HG02798 (cell line): ENCODE measurements around the gene DPYSL4.

ENCODE experiments used
- ATAC-seq: cut with Tn5 transposase; IDR thresholded peaks from one replicate; pipeline ENCODE4 v1.9.1; 2021; ENCODE audit warnings: mild to moderate bottlenecking; ENCODE audit not compliant: unreplicated experiment, poor library complexity

Gene DPYSL4

DNA sequence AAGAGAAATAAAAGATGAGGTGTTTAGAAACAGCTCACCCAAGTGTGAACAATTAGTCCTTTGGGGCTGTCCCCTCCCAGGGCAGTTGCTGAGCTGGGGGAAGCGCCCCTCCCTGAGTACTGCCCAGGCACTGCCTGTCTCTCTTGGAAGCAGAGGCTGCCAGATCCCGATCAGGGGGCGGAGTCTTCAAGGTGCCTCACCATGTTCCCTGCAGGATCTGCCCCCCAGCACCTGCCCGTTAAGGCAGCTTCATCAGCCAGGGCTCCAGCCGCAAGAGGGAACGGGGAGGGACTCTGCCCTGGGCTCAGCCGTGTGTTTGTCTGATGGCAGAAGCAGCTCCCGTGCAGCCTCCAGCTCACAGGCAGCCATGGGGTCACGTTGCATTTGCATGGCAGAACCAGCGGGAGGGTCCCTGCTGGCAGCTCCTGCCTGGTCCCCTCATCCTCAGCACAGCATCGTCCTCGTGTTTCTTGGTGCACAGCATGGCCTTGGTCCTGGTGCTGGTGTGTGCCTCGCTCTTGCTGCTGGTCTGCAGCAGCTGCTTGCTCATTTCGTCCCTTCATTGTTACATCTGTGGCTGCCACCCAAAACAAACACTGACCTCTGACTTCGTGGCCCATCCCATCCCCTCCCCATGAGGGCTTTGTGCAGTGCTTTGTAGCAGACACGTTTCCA is 10.7 kb upstream of the DPYSL4 start:
- no peak for ATAC-seq

DNA sequence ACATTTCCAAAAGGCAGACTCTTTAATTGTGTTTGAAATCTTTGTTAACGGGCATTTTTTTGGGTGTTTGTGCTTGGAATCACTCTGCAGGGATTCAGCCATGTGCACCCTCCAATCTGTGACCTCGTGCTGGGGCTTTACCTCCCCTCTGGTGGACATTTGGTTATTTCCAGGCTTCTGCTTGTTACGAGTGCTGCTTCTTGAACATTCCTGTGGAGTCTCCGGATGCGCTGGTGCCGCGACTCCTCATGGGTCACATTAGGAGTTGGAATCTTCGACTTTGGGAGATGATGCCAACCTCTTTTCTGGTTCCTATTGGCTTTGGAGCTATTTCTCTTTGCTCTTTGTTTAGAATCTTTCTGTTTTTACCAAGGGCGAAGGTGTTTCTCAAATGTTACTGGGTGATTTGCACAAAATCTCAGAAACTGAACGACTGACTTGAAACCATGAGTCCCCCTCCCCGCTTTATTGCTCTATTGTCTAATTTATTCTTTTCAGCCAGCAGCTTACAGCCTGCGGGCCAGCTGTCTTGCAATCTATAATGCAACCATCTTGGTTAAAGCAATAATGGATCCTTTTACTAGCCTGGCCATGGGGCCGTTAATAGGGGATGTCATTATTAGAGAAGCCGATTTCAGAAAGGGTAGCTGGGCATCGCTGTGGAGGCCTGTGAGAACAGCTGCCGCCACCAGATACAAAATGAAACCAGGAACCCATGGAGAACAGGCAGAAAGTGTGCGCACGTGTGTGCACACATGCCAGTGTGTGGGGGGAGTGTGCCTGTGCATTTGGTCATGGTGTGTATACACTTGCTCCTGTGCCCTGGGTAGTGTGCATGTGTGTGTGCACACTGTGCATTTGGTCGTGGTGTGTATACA is 9.9 kb upstream of the DPYSL4 start:
- no peak for ATAC-seq

- ATAC-seq = no peak
These were observed 8.7 kb upstream of the DPYSL4 start for GRCh38 chr10:132178046-132178445.

GRCh38 chr10:132178672-132179545 is 7.8 kb upstream of the DPYSL4 start:
- no peak for ATAC-seq

DNA sequence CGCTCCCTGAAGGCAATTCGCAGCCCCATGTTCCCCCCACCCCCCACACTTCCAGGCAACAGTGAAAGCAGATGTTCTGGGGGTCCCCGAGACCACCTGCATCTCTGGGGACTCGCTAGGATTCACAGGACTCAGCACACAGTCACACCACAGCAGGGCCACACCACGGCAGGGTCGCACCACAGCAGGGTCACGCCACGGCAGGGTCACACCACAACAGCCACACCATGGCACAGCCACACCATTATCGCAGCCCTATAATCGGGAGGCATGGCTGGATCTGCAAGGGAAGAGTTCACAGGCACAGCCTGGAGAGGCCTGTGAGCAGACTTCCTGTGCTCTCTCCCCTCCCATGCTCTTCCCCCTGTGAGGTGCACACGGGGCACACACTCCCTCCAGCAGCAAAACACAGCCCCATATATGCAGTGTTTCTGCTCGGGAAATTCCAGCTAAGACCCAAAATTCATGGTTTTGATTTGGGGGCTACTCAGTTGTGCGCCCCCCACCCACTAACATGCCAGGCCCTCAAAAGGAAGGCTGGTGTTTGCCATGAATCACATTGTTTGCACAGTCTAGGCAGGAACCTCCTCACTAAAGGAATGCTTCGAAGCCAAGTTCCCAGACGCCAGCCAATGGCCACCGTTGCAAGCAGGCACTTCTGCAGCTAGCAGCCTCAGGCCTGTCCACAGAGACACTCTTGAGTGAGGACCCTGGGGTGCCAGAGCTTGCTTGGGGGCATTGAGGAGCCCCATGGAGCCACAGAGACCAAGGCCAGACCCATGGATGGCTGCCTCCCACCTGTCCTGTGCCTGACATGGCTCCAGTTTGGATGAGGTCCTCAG is 7.0 kb upstream of the DPYSL4 start:
- ATAC-seq = no peak

DNA sequence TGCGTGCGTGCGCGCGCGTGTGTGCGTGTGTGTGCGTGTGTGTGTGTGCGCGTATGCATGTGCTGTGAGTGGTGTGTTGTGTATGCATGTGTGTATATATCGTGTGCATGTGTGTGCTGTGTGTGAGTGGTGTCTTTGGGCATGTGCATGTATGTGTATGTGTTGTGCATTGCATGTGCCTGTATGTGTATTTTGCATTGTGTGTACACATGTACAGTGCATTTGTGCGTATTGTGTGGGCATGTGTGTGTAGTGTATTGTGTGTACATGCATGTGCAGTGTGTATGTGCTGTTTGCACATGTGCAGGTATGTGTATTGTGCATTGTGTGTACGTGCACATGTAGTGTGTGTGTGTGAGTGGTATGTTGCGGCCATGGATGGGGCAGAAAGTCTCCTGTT is 6.0 kb upstream of the DPYSL4 start:
- ATAC-seq = no peak

DNA sequence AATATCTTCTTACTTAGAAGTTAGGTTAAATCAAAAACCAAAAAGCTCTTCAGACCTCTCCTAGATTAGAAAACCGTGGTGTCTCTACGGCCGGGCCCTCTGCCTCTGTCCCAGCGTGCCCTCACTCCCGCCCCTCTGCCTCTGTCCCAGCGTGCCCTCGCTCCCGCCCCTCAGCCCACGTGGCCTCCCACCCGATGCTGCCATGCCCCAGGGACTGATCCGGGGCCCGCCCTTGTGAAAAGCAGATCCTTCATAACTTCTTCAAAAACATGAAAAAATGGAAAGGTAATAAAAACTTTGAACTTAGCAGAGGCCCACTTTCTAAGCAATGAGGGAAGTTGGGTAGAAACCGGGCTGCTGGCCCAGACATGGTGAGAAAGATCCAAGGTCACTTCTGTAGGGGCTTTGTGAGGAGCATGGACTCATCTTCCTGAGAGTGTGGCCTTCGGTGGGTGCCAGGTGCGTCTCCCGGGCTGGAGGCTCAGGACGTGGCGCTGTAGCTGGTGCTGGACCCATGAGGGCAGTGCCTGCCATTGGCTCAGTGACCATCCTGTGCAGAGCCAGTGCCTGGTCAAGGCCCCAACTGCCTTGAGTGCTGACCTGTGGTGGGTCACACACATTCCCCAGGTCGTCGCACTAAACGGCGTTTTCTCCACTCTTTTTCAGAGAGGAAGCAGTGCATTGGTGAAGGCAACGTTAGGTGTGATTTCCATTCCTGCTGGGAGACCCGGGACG is 4.9 kb upstream of the DPYSL4 start:
- no peak for ATAC-seq

DNA sequence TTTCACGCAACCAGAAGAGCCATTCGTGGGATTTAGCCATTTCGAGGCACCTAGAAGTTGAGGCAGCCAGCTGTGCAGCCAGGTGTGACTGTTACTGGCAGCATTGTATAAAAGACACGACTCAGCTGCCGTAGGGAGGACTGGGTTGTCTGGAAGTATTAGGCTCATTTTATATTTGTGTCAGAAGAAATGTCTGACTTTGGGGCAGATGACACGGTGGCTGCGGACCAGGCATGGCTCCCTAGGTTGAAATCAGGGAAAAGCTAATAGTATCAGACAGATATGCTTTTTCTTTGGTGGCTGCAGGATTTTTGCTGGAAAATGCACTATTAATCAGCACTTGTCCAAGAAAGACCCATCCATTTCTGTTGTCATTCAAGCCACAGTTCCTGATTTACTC is 4.2 kb upstream of the DPYSL4 start:
- no peak for ATAC-seq

- ATAC-seq = no peak
These were observed 3.7 kb upstream of the DPYSL4 start for GRCh38 chr10:132183046-132183445.

GRCh38 chr10:132184816-132185593 is 1.7 kb upstream of the DPYSL4 start:
- ATAC-seq = no peak

- ATAC-seq = no peak
These were observed 904 bp upstream of the DPYSL4 start for GRCh38 chr10:132185601-132186487.

DNA sequence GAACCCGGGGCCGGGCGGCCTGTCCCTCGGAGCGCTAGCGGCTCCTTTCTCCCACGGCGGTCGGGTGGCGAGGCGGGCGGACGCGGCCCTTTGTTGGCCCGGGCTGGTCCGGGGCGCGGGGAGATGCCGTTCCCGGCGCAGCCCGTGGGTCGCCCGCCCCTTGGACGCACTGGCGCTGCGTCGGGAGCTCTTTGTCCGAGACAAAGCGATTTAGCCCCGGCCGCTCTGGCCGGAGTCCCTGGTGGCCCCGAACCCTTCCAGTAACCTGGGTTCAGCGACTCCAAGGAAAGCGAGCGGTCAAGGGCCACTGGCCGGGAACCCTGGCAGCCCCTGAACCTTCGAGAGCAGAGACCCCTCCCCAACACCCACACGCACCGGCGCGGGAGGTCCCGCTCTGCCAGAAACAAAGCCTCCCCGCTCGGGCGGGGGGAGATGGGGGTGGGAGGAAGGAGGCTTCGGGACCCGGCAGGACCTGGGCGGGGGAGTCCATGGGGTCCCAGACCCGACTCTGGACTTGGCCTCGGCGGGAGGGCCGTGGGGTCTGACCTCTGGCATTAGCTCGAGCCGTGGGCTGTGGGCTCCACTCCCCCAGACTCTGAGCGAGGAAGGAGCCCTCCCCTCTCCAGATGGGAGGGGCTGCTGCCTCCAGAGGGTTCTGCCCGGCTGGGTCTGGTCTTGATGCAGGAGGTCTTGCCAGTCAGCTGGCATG is 836 bp downstream of the DPYSL4 start:
- ATAC-seq = no peak

DNA sequence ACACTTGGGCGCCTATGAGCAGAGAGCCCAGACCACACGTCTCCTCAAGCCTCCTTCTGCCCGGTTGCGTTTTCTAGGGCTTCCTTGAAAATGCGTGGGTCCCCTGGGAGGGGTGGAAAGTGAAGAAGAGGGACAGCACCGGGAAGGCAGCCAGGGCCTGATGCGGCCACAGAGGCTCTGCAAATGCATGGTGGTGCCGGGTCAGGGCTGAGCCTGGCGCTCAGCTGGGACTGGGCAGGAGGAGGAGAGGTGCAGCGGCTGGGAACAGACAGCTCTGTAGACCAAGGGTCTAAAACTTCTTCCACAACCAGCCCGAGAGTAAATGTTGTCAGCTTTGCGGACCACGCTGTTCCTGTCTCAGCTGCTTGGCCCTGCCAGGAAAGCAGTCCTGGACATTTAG is 1.6 kb downstream of the DPYSL4 start:
- ATAC-seq = no peak

DNA sequence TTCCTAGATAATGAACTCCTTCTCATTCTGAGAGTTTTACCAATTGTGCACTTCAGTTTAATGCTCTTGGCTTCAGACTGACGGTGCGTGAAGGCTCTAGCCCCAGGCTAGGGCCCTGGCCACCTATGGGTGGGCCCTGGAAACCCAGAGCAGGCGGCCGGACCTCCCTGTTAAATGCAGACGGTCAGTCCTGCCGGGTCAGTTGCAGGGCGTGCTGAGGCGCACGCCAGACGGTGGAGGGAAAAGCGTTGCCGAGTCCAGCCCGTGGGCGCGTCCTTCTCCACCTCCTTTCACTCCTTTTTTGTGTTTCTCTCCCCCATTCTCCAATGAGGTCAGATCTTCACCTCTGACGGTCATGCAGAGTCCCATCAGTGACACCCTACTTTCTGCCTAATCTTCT is 2.3 kb downstream of the DPYSL4 start:
- ATAC-seq = no peak

- no peak for ATAC-seq
These were observed 3.2 kb downstream of the DPYSL4 start for GRCh38 chr10:132189810-132190422.

GRCh38 chr10:132192076-132192975 is 5.6 kb downstream of the DPYSL4 start:
- no peak for ATAC-seq
